Stimulated activated naive CD8-positive, alpha-beta T cell treated with anti-CD3 and anti-CD28 coated beads, Interleukin-15, Interleukin-2, amounts not matched to agents 100 U/mL and 50 U/mL, for 24 hours (primary cell): ENCODE data around the gene GRM7.

ENCODE experiments used
- ATAC-seq: fragments of 150-1000 bp; cut with Tn5 transposase; one replicate; pipeline ENCODE4 v1.10.0; 2021
- DNase-seq: peaks from one replicate; pipeline ENCODE4 v3.0.0; 2021

GRM7 gene

DNA sequence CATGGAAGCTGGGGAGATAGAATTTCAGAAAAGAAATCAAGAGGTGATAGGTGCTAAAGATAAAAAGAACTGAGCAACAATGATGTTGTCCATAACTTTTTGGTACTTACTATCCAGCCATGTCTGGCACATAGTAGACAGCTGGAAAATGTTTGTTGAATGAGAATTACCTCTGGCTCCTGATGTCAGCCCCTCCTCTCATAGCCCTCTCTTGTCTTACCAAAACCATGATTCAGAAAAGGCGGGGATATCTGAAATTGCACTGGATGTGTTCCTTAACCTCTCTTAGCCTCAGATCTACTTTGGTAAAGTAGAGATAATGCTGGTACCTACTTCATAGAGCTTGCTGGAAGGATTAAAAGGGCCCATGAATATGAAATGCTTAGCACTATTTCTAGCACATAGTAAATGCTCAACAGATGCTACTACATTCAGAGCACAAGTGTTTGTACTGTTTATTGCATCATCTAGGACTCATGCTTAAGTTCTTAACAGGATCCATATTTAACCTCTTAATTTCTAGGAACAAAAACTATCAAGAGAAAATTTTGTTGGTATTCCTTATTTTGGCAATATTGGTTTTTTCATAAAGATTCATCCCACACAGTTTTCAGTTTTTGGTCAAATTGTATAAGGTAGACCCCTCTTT is 859.9 kb downstream of the GRM7 start:
- ATAC-seq (no peak), DNase-seq (no peak)

DNA sequence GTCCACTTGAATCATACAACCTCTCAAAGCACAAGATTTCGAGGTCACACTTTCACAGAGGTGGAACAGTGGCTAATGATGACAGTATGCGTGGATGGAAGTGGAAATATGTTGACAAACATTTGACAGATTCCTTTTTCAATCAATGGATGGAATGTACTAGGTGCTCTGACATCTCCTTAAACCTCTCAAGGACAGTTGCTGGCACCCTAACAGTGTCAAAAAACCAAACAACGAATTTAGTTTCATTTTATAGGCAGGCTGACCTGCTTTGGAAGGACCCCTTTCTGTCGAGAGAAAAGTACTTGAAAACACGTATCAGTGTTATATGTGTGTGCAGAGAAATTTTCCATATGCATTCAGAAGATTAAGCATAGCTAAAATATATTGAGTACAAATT is 861.0 kb downstream of the GRM7 start:
- DNase-seq (no peak), ATAC-seq (no peak)

DNA sequence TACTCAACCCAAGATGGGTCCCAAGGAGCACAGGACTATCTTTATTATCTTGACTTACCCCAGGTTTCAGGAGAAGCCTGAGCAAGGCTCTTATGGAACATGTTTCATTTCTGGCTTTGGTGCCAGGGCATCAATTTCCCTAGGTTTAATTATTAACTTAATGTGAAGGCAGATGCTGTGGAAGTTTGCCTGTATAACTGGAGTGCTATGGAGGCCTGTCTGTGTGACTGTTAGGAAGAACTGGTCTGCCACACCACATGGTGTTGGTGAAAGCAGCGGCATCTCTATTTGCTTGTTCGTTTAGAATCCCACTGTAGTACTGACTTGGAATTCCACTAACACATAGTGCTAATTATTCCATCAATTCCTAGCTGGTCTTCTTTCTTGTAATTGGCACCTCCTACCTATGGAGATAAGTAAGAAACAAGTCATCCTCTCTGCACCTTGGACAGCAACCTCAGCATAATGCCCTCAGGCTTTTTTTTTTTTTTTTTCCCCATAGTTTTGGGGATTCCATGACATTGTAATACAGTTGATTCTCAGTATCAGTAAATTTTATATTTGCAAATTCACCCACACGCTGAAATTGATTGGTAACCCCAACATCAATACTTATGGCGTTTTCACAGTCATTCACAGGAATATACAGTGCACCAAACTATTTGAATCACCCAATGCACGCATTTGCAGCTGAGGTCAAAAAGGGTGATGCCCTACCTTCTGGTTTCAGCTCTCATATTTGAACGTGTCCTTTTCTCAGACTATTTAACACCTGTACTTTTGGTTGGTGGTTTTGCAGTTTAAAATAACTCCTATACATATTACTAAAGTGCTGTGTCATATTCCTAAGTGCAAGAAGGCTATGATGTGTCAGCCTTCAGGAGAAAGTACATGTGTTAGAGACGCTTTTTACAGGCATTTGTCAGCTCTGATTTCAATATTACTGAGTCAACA is 867.9 kb downstream of the GRM7 start:
- DNase-seq (no peak), ATAC-seq (no peak)

DNA sequence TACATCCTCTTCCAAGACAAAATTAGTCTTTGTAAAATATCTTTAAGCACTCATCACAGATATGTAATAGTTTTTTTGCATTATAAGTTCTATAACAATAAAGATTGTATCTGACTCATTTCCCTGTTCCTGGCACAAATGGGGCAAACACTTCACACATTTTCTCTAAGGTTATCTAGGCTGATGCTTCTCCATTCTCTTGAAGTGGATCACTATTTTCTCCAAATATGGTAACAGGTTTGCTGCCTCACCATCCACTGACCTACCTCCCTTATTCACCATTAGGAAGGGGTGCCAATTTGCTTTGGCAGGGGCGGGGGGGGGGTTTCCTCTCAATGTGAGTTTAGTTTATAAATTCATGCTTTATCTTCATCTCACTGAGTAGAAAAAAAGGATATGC is 873.0 kb downstream of the GRM7 start:
- DNase-seq (no peak), ATAC-seq (no peak)

DNA sequence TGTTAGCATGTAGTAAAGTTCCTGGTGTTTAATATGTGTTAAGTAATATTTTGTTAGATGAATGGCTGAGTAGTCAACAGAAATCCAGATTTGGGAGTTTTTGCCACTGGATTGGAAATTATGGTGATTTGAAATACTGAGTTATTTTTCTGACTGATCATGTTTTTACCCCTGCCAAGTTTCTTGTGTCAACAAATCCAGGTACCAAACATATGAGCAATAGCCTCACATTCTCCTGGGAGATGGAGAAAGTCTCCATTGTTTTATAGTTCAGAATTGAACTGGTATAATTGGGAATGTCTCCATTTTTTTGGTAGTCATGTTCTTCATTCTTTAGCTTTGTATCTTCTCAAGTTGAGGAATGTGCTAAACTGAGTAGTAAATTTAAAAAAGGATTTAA is 873.5 kb downstream of the GRM7 start:
- ATAC-seq (no peak), DNase-seq (no peak)

DNA sequence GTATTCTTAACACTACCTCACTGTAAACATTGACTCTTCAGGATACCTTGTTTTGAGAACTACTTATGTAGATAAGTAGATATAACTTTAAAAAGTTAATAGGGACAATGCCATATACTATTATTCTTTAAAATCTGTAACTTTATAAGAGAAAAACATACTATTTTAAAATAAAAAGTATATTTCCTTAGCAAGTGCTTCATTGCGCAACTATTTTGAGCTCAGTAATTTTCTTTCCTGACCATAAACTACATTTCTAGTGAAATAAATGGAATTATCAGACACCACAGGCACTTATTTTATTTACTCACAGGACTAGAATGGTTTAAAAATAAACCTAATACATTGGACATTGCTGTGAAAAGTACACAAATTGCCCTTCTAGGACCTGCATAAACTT is 876.3 kb downstream of the GRM7 start:
- ATAC-seq (no peak), DNase-seq (no peak)

DNA sequence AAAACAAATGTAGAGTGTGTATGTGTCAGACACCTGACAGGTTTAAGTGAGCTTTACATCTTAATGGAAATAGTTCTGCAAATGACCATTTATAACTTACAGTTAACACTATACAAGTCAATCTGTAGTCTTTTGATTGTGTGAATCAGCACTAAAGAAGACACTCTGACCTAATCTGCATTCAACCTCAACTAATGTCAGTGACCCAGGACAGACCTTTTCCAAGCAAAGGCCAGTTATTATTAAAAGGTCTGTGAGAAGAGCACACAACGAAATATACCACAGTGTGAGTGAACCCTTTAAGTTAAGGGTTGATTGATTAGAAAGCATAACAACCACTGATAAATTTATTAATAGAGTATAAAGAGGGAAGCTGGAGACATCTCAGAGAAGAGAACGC is 878.8 kb downstream of the GRM7 start:
- DNase-seq: no peak

DNA sequence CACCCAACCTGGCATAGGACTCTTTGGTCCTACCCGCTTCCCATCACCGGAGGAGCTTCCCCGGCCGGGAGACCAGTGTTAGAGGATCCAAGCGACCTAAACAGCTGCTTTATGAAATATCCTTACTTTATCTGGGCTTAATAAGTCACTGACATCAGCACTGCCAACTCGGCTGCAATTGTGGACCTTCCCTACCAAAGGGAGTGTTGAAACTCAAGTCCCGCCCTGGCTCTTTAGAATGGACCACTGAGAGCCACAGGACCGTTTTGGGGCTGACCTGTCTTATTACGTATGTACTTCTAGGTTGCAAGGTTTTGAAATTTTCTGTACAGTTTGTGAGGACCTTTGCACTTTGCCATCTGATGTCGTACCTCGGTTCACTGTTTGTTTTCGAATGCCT is 879.5 kb downstream of the GRM7 start:
- ATAC-seq (no peak), DNase-seq (no peak)

More for the DNA sequence above, 878.8 kb downstream of the GRM7 start:
- no peak for ATAC-seq

DNA sequence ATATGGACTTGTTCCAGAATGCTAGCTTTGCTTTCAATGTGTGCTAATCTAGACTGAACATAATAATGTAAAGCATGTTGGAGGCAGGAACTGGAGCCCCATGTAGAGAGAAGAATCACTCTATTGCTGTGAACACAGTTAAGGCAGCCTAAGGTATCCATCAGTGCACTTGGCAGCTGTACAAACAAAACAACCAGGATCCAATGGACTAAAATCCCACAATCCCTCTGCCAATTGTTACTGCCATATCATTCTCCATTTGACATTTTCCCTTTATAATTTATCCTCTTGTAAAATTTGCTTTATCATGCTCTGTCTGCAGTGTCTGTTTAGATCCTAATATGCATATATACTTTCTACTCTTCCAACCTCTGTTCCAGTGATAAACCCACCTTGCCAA is 883.9 kb downstream of the GRM7 start:
- ATAC-seq (no peak), DNase-seq (no peak)

DNA sequence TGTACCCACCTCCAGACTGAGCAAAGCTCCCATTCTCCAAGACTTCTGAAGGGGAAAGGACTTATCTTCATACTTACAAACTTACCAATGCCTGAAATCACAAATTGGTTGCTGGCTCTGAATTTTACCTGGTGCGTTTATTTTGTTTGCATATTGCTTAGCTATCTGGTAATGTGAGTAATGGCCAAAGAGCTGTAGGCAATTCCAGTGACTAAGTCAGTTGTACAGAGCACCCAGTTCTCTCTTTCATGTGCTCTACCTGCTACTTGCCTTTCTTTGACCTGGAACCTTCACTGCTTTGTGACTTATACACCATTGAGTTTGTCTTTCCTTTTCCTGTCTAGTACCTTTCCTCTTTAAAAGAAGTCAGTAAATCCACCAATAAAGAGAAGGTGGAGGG is 884.8 kb downstream of the GRM7 start:
- no peak for DNase-seq
- no peak for ATAC-seq

DNA sequence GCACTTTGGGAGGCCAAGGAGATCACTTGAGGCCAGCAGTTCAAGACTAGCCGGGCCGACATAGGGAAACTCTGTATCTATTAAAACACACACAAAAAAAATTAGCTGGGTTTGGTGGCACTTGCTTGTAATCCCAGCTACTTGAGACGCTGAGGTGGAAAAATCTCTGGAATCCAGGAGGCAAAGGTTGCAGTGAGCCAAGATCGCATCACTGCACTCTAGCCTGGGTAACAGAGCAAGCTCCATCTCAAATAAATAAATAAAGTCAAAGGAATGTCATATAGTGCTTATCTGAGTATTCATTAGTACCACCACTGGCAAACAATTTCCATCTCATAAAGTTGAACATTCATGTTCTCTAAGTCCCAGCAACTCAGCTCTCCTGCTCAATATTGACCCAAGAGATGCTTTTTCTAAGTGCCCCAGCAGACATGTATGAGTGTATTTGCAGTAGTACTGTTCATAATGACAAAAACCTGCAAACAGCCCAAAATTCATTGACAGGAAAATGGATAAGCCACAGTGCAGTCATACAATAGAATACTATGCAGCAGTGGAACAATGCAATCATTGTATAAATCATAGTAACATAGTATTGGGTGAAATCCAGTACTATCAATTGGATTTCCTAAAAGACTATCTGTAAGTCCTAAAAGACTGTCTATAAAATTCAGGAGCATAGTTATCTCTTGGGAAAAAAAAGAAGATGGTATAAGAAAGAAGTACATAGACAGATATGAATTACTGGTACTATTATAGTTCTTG is 889.2 kb downstream of the GRM7 start:
- ATAC-seq: no peak
- no peak for DNase-seq

DNA sequence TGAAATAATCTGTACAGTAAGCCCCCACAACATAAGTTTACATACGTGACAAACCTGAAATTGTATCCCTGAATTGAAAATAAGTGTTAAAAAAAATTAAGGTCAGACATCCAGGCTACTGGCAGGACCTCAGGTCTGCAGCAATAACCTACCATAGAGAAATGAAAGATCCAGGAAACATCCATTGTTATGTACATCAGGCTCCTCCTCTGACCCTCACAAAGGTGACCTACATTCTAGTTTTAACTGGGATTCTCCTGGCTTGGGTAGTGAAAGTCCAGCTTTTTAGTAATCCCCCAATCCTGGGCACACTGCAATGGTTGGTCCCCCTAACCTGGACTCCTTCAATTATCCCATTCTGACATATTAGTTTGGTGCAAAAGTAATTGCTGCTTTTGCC is 891.1 kb downstream of the GRM7 start:
- ATAC-seq: no peak
- DNase-seq: no peak

DNA sequence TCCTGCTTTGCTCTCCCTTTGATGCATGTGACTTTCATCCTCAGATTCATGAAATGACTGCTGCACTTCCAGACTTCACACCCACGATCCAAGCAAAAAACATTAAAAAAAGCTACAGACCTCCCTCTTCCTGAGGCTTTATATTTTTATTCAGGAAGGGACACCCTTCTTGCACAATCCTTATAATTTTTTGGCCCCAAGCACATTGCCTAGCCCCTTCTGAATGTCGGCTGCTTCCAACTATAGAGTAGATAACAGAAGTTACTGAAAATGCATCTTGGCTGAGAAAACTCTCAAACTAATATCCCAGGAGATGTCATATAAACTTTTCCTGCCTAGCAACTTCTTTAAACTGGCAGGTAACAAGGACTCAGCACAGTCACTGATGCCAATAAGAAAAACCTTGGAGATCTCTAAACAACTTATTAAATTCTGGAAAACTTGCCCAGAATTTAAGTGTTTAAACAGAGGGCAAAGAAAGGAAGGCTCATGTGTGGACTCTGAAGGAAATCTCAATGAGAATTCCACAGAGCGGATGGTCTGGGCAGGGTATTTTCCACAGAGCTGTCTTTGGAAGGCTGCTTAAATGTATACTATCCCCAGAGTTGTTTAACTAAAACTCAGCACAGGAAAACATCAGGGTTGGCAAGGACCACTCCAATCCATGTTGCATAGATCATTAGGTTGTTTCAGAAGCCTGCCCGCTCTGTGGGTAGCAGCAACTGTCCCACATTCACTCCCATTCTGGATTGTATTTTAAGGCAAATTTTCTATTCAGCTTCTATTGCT is 893.9 kb downstream of the GRM7 start:
- DNase-seq: no peak
- no peak for ATAC-seq

DNA sequence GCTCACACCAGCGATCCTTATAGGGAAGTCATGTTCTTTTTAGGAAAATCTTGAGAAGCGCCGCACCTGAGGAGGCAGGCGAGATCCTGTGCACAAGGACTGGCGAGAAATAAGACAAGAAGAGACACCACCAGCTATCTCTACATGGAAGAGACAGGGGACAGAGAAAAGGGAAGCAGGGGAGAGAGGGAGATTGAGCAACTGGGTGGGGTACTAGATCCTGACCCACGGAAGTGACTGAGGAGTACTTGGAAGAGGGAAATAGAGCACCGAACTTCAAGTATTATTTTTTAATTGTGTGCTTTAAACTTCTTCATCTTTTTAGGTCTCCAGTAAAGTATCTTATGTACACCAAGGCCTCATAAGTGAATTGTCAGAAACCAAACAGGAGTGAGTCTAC is 898.7 kb downstream of the GRM7 start:
- ATAC-seq (no peak), DNase-seq (no peak)

DNA sequence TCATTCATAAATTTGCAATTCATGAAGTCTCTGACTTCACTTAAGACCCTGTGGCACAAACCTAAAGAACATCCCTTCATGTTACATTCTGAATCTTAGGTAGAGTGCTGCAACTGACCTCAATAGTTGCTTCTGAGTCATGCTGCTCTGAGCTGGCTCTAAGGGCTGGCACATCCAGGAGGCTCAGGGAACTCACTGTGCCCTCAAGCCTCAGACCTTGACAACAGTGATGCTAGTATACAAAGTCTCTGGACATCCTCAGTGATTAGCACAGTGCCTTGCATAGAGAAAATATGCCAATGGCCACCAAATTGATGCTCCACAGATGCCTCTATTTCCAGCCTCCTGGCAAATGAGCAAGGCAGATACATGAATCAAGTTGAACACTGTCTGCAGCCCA is 899.8 kb downstream of the GRM7 start:
- DNase-seq (no peak), ATAC-seq (no peak)

DNA sequence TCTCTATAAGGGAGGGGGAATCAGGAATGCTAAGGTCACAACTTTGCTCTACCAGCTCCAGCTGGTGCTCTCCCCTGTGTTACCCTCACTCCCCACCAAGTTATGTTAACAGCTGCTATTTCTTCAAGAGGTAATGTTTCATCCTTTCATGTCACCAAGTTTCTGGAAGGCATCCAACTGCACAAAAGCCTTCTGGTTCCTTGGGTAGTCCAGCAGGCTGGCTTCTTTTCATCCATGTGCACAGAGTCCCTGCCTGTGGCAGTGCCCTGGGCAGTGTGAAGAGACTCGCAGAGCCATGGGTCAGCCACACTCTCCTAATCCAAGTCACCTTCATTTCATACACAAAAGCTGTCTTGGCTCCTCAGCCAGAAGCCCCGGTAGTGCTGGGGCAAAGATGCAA is 903.2 kb downstream of the GRM7 start:
- ATAC-seq: no peak
- no peak for DNase-seq

DNA sequence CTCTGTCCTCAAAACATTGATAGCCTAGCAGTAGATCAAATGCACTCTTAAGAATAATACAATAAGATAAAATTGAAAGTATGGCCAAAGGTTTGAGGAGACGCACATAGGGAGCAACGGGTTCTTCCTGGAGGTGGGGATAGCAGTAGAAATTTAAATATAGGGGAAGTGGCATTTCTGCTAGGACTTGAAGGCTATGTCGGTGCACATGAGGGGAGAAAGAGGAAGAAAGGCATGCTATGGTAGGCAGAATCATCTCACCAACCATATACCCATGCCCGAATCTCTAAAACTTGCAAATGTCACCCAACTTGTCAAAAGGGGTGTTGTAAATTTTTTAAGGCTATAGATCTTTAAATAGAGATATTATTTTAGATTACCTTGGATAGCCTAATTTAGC is 905.6 kb downstream of the GRM7 start:
- ATAC-seq (no peak), DNase-seq (no peak)

DNA sequence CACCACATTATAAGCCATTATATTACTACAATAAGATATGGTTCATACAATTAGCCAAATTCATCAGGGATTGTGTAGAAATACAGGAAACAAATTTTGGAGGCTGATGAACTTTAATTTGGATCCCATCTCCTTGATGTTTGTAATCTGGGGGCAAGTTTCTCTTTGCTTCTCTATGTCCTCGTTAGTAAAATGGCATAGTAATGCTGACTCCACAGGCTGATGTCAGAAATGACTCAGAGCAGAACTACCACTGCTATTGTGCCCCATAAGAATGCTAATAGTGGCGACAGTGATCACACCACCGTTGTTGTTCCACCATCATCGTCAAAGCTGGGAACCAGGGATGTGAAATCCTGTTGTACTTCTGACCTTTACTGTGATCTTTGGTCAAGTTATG is 918.4 kb downstream of the GRM7 start:
- ATAC-seq (no peak), DNase-seq (no peak)

DNA sequence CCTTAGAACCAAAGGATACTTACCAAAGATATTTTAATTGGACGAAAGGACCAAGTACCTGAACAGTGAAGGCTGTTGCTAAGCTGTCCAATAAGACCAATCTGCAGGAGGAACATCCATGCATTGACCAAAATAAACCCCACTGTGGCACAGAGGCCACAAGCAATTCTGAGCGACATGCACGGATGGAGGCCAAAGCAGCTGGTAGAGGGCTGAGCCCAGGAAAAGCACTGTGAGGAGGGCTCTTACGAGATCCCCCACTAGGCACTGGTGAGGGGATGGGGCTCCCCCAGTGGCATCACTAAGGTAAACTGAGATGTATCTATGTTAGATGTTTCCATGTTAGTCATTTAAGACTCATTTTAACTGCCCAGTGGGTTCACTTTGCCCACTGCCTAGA is 920.5 kb downstream of the GRM7 start:
- ATAC-seq: no peak
- DNase-seq: no peak

DNA sequence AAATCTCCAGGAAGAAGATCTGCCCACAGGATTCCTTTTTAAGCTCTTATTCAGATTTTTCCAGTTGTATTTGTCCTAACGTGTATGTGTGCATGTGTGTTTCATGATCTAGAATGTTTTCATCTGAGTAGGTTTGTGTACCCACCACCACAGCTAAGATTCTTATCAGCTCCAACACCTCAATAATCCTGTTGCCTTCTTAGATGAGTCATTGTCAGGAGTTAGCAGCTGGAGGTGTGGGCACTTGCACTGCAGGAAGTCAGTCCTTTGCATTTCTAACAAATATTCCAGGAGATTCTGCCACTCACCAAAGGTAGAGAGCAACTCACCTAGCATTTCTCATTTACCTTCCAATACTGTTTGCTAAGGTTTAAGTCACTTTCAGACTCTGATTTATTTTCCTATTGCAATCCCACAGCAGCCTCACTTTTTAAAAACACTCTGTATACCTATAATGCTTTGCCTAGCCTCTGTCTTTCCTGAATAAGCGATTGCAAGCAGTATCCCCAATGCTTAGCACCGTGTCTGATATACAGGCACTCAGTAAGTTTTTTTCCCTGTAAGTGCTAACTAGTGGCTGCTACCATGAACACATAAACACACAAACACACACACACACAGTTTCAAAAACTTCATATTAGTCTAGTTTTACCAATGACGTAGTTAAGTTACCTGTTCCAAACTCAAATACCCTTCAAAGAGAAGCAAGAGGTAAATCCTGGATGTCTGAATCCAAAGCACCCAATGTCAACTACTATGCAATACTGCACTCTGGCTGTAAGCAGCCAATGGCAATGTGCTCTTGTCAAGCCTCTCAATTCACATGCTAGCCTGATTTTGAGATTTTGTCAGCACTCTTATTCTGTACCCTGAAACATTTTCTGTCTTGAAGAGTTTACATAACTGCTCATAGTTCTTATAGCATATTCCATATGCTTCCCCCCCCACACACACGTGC is 927.2 kb downstream of the GRM7 start:
- ATAC-seq (no peak), DNase-seq (no peak)

DNA sequence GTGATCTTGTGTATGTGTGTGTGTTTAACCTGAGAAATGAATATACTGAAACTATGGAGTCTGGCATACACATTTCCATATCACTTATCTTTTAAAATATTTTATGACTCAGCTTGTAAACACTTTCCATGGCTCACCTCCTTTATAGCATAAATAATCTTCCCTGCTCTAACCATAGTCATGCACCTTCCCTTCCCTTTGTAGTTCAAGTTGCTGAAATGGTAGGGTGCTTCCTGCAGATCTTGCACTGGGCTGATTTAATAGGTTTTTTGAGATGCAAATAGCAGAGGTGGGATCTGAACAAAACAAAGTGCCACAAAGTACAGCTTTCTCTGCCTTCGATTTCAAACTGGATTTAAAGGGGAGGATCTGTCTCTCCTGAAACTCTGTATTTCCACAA is 928.0 kb downstream of the GRM7 start:
- no peak for ATAC-seq
- DNase-seq: no peak
